ENCODE data around the gene CADM2.
"Not testable (repeated sequence)": the region's sequence is repeated elsewhere in the genome, so short reads cannot be mapped to it uniquely, and the experiment has no call there.

GRCh38 chr3:84918592-84918991 is 40.2 kb upstream of the CADM2 start:
- TF ChIP-seq EZH2phosphoT487, CTCF (IDR thresholded peaks at IDR 0.05): not testable (repeated sequence)

Data from neural progenitor cell (in vitro differentiated cells).